HG02943 (cell line): ENCODE data around the gene OTUD5.
A peak's percentile ranks its signal among the peaks of the same experiment; 100 is the strongest.
"Not testable (repeated sequence)": the region's sequence is repeated elsewhere in the genome, so short reads cannot be mapped to it uniquely, and the experiment has no call there.

Experiments used
- ATAC-seq: cut with Tn5 transposase; IDR thresholded peaks from one replicate; pipeline ENCODE4 v1.9.1; 2021; ENCODE audit warnings: mild to moderate bottlenecking, low read depth, moderate library complexity; ENCODE audit not compliant: unreplicated experiment

Gene OTUD5

GRCh38 chrX:48957477-48957826, at the start of gene OTUD5:
Gene OTUD5 (minus strand): TSS chrX:48957607. CDS start chrX:48957570, 37 bp downstream.
- peak; percentile 29 for ATAC-seq

GRCh38 chrX:49003696-49004095, 46.3 kb upstream of the OTUD5 start:
- no peak for ATAC-seq

GRCh38 chrX:49002091-49002935, 44.9 kb upstream of the OTUD5 start, which contains the start of gene GRIPAP1:
Gene GRIPAP1 (minus strand): TSS chrX:49002264. CDS start chrX:49002229, 35 bp downstream.
- ATAC-seq = peak; percentile 73

- ATAC-seq = peak; percentile 31
These were observed 44.2 kb upstream of the OTUD5 start for GRCh38 chrX:49001521-49002090.

GRCh38 chrX:49000636-49001035, 43.2 kb upstream of the OTUD5 start:
- ATAC-seq = no peak

GRCh38 chrX:48999030-48999429, 41.6 kb upstream of the OTUD5 start:
- no peak for ATAC-seq

- ATAC-seq = no peak
These were observed 41.0 kb upstream of the OTUD5 start for GRCh38 chrX:48998391-48998790.

GRCh38 chrX:48997865-48998264, 40.5 kb upstream of the OTUD5 start:
- no peak for ATAC-seq

GRCh38 chrX:48997455-48997854, 40.0 kb upstream of the OTUD5 start:
- no peak for ATAC-seq

GRCh38 chrX:48996969-48997368, 39.6 kb upstream of the OTUD5 start:
- ATAC-seq = no peak

- ATAC-seq = no peak
These were observed 34.9 kb upstream of the OTUD5 start for GRCh38 chrX:48992341-48992740.

GRCh38 chrX:48989483-48989882, 32.1 kb upstream of the OTUD5 start:
- ATAC-seq = no peak

GRCh38 chrX:48983896-48984295, 26.5 kb upstream of the OTUD5 start:
- no peak for ATAC-seq

- no peak for ATAC-seq
These were observed 25.7 kb upstream of the OTUD5 start for GRCh38 chrX:48983081-48983480.

- ATAC-seq = no peak
These were observed 23.8 kb upstream of the OTUD5 start for GRCh38 chrX:48981178-48981577.

GRCh38 chrX:48980341-48980740, 22.9 kb upstream of the OTUD5 start:
- not testable (repeated sequence) for ATAC-seq

GRCh38 chrX:48978226-48978625, 20.8 kb upstream of the OTUD5 start:
- ATAC-seq = no peak

GRCh38 chrX:48976086-48976485, 18.7 kb upstream of the OTUD5 start:
- no peak for ATAC-seq

- ATAC-seq = no peak
These were observed 18.1 kb upstream of the OTUD5 start for GRCh38 chrX:48975541-48975940.

- no peak for ATAC-seq
These were observed 17.6 kb upstream of the OTUD5 start for GRCh38 chrX:48975041-48975440.

GRCh38 chrX:48974574-48974973, 17.2 kb upstream of the OTUD5 start:
- ATAC-seq = no peak

- ATAC-seq = no peak
These were observed 16.6 kb upstream of the OTUD5 start for GRCh38 chrX:48974033-48974432.
